H1 (cell line): ENCODE results near the gene RNU6-9. TPM values are rescaled to one million over a fixed set of nuclear protein-coding genes. Genes with fewer than 3 reads are reported as not detected.

Experiments used
- CTCF ChIA-PET: fragments of 300-600 bp; sonication (Branson Sonifier 250); formaldehyde crosslinking; loops from one replicate; lab custom pipeline; 2021; ENCODE audit not compliant: partially characterized antibody; lab: Charles Lee
- POLR2A ChIA-PET: fragments of 300-600 bp; sonication (Branson Sonifier 250); formaldehyde crosslinking; loops from one replicate; lab custom pipeline; 2021; ENCODE audit warnings: inconsistent platforms; ENCODE audit not compliant: partially characterized antibody; lab: Charles Lee
- DNase-seq, 2 experiments: peaks; one replicate each; pipeline versions ENCODE4 v3.0.0 to v3.0.0-alpha.2; 2010 to 2022; ENCODE audit warnings: low spot score in 2 of 2, low read depth in 1 of 2, mixed read lengths in 1 of 2
- FAIRE-seq: peaks from 2 replicates; lab custom pipeline; 2011; peaks lifted over from hg19 to GRCh38; lab: Jason Lieb, UNC
- H2AFZ ChIP-seq: 2 replicates; pipeline ENCODE4 v1.8.1; 2012; ENCODE audit warnings: low read length, inconsistent platforms
- H2AK5ac ChIP-seq: 2 replicates; pipeline ENCODE4 v1.6.1; 2013; ENCODE audit warnings: low read depth, low read length
- H2BK120ac ChIP-seq: replicated peaks from 2 replicates; pipeline ENCODE3; 2013; ENCODE audit warnings: low read depth, low read length, inconsistent platforms
- H2BK12ac ChIP-seq: 2 replicates; pipeline ENCODE4 v1.6.1; 2013; ENCODE audit warnings: low read depth, low read length
- H2BK15ac ChIP-seq: 2 replicates; pipeline ENCODE4 v1.6.1; 2013; ENCODE audit warnings: low read length
- H2BK20ac ChIP-seq: 2 replicates; pipeline ENCODE4 v1.6.1; 2013; ENCODE audit warnings: low read length
- H2BK5ac ChIP-seq: 2 replicates; pipeline ENCODE4 v1.6.1; 2013; ENCODE audit warnings: low read depth, low read length
- H3K14ac ChIP-seq: 2 replicates; pipeline ENCODE4 v1.6.1; 2013; ENCODE audit warnings: inconsistent platforms; ENCODE audit not compliant: insufficient read length
- H3K18ac ChIP-seq: 2 replicates; pipeline ENCODE4 v1.6.1; 2013; ENCODE audit warnings: low read length; ENCODE audit errors: extremely low read depth
- H3K23ac ChIP-seq: 2 replicates; pipeline ENCODE4 v1.6.1; 2013; ENCODE audit warnings: inconsistent platforms; ENCODE audit not compliant: insufficient read length
- H3K23me2 ChIP-seq: 2 replicates; pipeline ENCODE4 v1.6.1; 2013; ENCODE audit warnings: low read depth, low read length
- H3K27ac ChIP-seq: 2 replicates; pipeline ENCODE4 v1.6.1; 2011; ENCODE audit warnings: low read depth, low read length, inconsistent platforms
- H3K27me3 ChIP-seq, 4 experiments: replicated peaks in 1 of 4; 1 replicate in 1 of 4; 2 replicates in 3 of 4; pipeline versions ENCODE4 v1.6.1 to v1.8.1; 2011 to 2013; ENCODE audit warnings: low read length in 3 of 4, mild to moderate bottlenecking in 3 of 4, inconsistent platforms in 2 of 4, mixed read lengths in 2 of 4, moderate library complexity in 1 of 4; ENCODE audit not compliant: control insufficient read depth in 3 of 4, insufficient read depth in 3 of 4; ENCODE audit errors: extremely low read depth in 1 of 4
- H3K36me3 ChIP-seq, 4 experiments: 2 replicates each; pipeline versions ENCODE4 v1.6.1 to v1.8.1; 2011 to 2013; ENCODE audit warnings: mild to moderate bottlenecking in 4 of 4, low read length in 3 of 4, moderate library complexity in 2 of 4, control low read depth in 1 of 4, inconsistent platforms in 1 of 4; ENCODE audit not compliant: insufficient read depth in 4 of 4, control insufficient read depth in 2 of 4
- H3K4ac ChIP-seq: replicated peaks from 2 replicates; pipeline ENCODE3; 2013; ENCODE audit warnings: low read length, low read depth, mixed read lengths, inconsistent platforms; ENCODE audit not compliant: insufficient read length
- H3K4me1 ChIP-seq, 4 experiments: replicated peaks in 1 of 4; 1 replicate in 1 of 4; 2 replicates in 3 of 4; pipeline versions ENCODE4 v1.6.1 to v1.8.1; 2011 to 2013; ENCODE audit warnings: low read length in 3 of 4, inconsistent platforms in 2 of 4, mixed read lengths in 1 of 4; ENCODE audit not compliant: insufficient read depth in 4 of 4, control insufficient read depth in 3 of 4
- H3K4me2 ChIP-seq, 2 experiments: 2 replicates each; pipeline versions ENCODE4 v1.6.1 to v1.8.1; 2011 to 2013; ENCODE audit warnings: low read depth in 2 of 2, low read length in 2 of 2, control low read depth in 1 of 2, inconsistent platforms in 1 of 2, mild to moderate bottlenecking in 1 of 2; ENCODE audit not compliant: insufficient read depth in 1 of 2
- H3K4me3 ChIP-seq, 4 experiments: fragments of 200-600, 300-600 bp in 1 of 4; sonication (generic), shearing (Covaris generic), sonication (Bioruptor Twin) in 1 of 4; 2 replicates each; pipeline versions ENCODE4 v1.5.1 to v1.8.1; 2011 to 2016; ENCODE audit warnings: low read length in 4 of 4, low read depth in 3 of 4, control low read depth in 2 of 4, inconsistent platforms in 2 of 4, mild to moderate bottlenecking in 2 of 4, mixed read lengths in 1 of 4, moderate library complexity in 1 of 4; ENCODE audit not compliant: insufficient read depth in 2 of 4; ENCODE audit errors: extremely low read depth in 1 of 4
- H3K56ac ChIP-seq: replicated peaks from 2 replicates; pipeline ENCODE3; 2013; ENCODE audit warnings: low read depth, mild to moderate bottlenecking, mixed read lengths, low read length, inconsistent platforms; ENCODE audit not compliant: insufficient read length
- H3K79me1 ChIP-seq: 2 replicates; pipeline ENCODE4 v1.6.1; 2013; ENCODE audit warnings: low read depth, low read length, control low read depth
- H3K79me2 ChIP-seq, 2 experiments: 2 replicates each; pipeline versions ENCODE4 v1.6.1 to v1.8.1; 2012 to 2013; ENCODE audit warnings: low read length in 2 of 2, mild to moderate bottlenecking in 2 of 2, inconsistent platforms in 1 of 2; ENCODE audit not compliant: insufficient read depth in 2 of 2, control insufficient read depth in 1 of 2
- H3K9ac ChIP-seq, 4 experiments: replicated peaks in 1 of 4; 1 replicate in 1 of 4; 2 replicates in 3 of 4; pipeline versions ENCODE4 v1.6.1 to v1.8.1; 2011 to 2013; ENCODE audit warnings: low read depth in 3 of 4, low read length in 3 of 4, control low read depth in 2 of 4, mild to moderate bottlenecking in 2 of 4, moderate library complexity in 2 of 4, inconsistent platforms in 1 of 4; ENCODE audit errors: extremely low read depth in 1 of 4
- H3K9me3 ChIP-seq, 2 experiments: 2 replicates each; pipeline versions ENCODE4 v1.6.1 to v1.8.1; 2012 to 2013; ENCODE audit warnings: mild to moderate bottlenecking in 2 of 2, moderate library complexity in 2 of 2, control low read depth in 1 of 2, inconsistent platforms in 1 of 2, low read depth in 1 of 2, low read length in 1 of 2, mixed read lengths in 1 of 2; ENCODE audit not compliant: insufficient read depth in 2 of 2
- H4K20me1 ChIP-seq, 2 experiments: replicated peaks in 1 of 2; 2 replicates each; pipeline versions ENCODE3 to v1.8.1; 2011 to 2013; ENCODE audit warnings: inconsistent platforms in 2 of 2, low read length in 2 of 2, mild to moderate bottlenecking in 1 of 2; ENCODE audit not compliant: insufficient read depth in 2 of 2, control insufficient read depth in 1 of 2
- H4K5ac ChIP-seq: 2 replicates; pipeline ENCODE4 v1.6.1; 2013; ENCODE audit warnings: low read length, low read depth, mixed read lengths, inconsistent platforms; ENCODE audit not compliant: insufficient read length
- H4K8ac ChIP-seq: 2 replicates; pipeline ENCODE4 v1.8.0; 2013; ENCODE audit warnings: mild to moderate bottlenecking, moderate library complexity, low read length, inconsistent platforms; ENCODE audit not compliant: insufficient read depth; ENCODE audit errors: extremely low read depth
- H4K91ac ChIP-seq: replicated peaks from 2 replicates; pipeline ENCODE3; 2013; ENCODE audit warnings: low read length, mixed read lengths, inconsistent platforms; ENCODE audit not compliant: insufficient read length
- BACH1 ChIP-seq: IDR thresholded peaks from 2 replicates; pipeline ENCODE4 v1.6.1; 2012; ENCODE audit warnings: low read length, improper control_type of control experiment
- CHD1 ChIP-seq: IDR thresholded peaks from 2 replicates; pipeline ENCODE4 v1.6.1; 2012; ENCODE audit warnings: low read depth, low read length, improper control_type of control experiment
- CHD2 ChIP-seq: IDR thresholded peaks from 2 replicates; pipeline ENCODE4 v1.6.1; 2012; ENCODE audit warnings: low read length, improper control_type of control experiment
- CREB1 ChIP-seq: IDR thresholded peaks from 2 replicates; pipeline ENCODE4 v1.6.1; 2012; ENCODE audit warnings: inconsistent platforms
- JUN ChIP-seq: IDR thresholded peaks from 2 replicates; pipeline ENCODE4 v1.6.1; 2011; ENCODE audit warnings: low read depth, mild to moderate bottlenecking, improper control_type of control experiment, low read length
- RAD21 ChIP-seq, 2 experiments: IDR thresholded peaks in 1 of 2; conservative IDR thresholded peaks in 1 of 2; 2 replicates each; pipeline ENCODE4 v1.6.1; 2011; ENCODE audit warnings: low read depth in 2 of 2, low read length in 2 of 2, improper control_type of control experiment in 1 of 2, inconsistent platforms in 1 of 2, mild to moderate bottlenecking in 1 of 2, moderate library complexity in 1 of 2
- RFX5 ChIP-seq: IDR thresholded peaks from 2 replicates; pipeline ENCODE4 v1.6.1; 2011; ENCODE audit warnings: low read depth, low read length, improper control_type of control experiment, borderline replicate concordance
- SIN3A ChIP-seq, 2 experiments: IDR thresholded peaks in 1 of 2; conservative IDR thresholded peaks in 1 of 2; 2 replicates each; pipeline ENCODE4 v1.6.1; 2011 to 2012; ENCODE audit warnings: low read length in 2 of 2, improper control_type of control experiment in 1 of 2, low read depth in 1 of 2, mild to moderate bottlenecking in 1 of 2
- SP2 ChIP-seq: IDR thresholded peaks from 2 replicates; pipeline ENCODE4 v1.6.1; 2012; ENCODE audit warnings: mild to moderate bottlenecking, low read length, inconsistent platforms
- SUZ12 ChIP-seq: fragments of 200-600 bp; sonication (generic); IDR thresholded peaks from 2 replicates; pipeline ENCODE4 v1.6.1; 2012; ENCODE audit warnings: mild to moderate bottlenecking, inconsistent platforms, low read length, moderate library complexity, mixed read lengths
- TAF1 ChIP-seq: IDR thresholded peaks from 2 replicates; pipeline ENCODE4 v1.6.1; 2011; ENCODE audit warnings: mild to moderate bottlenecking, low read depth, low read length
- TAF7 ChIP-seq: optimal IDR thresholded peaks from 2 replicates; pipeline ENCODE3; 2011; ENCODE audit warnings: low read depth, mild to moderate bottlenecking, inconsistent platforms, low read length, moderate library complexity, borderline replicate concordance
- TBP ChIP-seq: IDR thresholded peaks from 2 replicates; pipeline ENCODE4 v1.6.1; 2011; ENCODE audit warnings: low read depth, low read length, improper control_type of control experiment
- TEAD4 ChIP-seq: IDR thresholded peaks from 2 replicates; pipeline ENCODE4 v1.6.1; 2012; ENCODE audit warnings: low read depth, low read length, inconsistent platforms, mixed read lengths
- YY1 ChIP-seq: IDR thresholded peaks from 2 replicates; pipeline ENCODE4 v1.6.1; 2011; ENCODE audit warnings: low read depth, mild to moderate bottlenecking, low read length
- WGBS, 2 experiments: shearing (Covaris generic) in 1 of 2; methylation state at CpG; one replicate each; pipeline versions ENCODE4 v1.1.6 to v1.1.7; 2013 to 2015; ENCODE audit warnings: low lambda C conversion rate in 2 of 2, mixed read lengths in 2 of 2, inconsistent platforms in 1 of 2, low coverage in 1 of 2, missing lambda C conversion rate in 1 of 2; ENCODE audit not compliant: insufficient replicate concordance in 2 of 2, insufficient coverage in 1 of 2, insufficient read length in 1 of 2; ENCODE audit errors: extremely low coverage in 1 of 2, missing lambda C conversion rate in 1 of 2; 5-methylcytosine and 5-hydroxymethylcytosine counted together
- polyA plus RNA-seq, 7 experiments: library from polyadenylated mRNA; depleted of rRNA in 3 of 7; stranded (reverse) in 5 of 7; unstranded in 2 of 7; fragments of >200 nt in 5 of 7; fragments of 200-250 nt in 2 of 7; gene quantifications; 1 replicate in 5 of 7; 2 replicates in 1 of 7; 4 replicates in 1 of 7; pipeline versions ENCODE4 v1.2.1 to v1.2.3, GENCODE V29; 2011 to 2013; ENCODE audit warnings: missing spikeins in 2 of 7, mixed read lengths in 2 of 7
- total RNA-seq: library from RNA; stranded (reverse); fragmentation: NEBNext Ultra II Directional; extraction: Animal tissue kit (Norgen Biotek cat#: 25700); gene quantifications from 2 replicates; pipeline ENCODE4 v1.2.1, GENCODE V29; 2021

Gene RNU6-9
- total and polyA plus RNA-seq, 2 of the 8 experiments (the other 6 are each of a cell fraction or from before 2014, with no cell fraction given), result not detected

- Histone ChIP-seq H3K23me2 (no peaks in the 10 kb centered on the region), H3K9ac (no peak overlapping the region), H4K20me1 (peaks cover 7 to 41% of the 10 kb centered on the region in 2 experiments), H3K4me2 (no peak overlapping the region), H3K56ac (no peak overlapping the region), H2AK5ac (no peak overlapping the region), H3K79me1 (peaks cover 16% of the 10 kb centered on the region), H2BK20ac (no peak overlapping the region), H3K79me2 (peaks cover 5 to 63% of the 10 kb centered on the region in 2 experiments), H2AFZ (no peak overlapping the region), H3K14ac (no peak overlapping the region), H2BK15ac (no peak overlapping the region), H3K27ac (no peak overlapping the region), H2BK5ac (no peak overlapping the region), H3K18ac (no peak overlapping the region), H3K23ac (no peak overlapping the region), H3K4ac (no peak overlapping the region), H2BK120ac (no peak overlapping the region), H3K27me3 (no peaks in the 10 kb centered on the region), H4K91ac (no peak overlapping the region), H2BK12ac (no peak overlapping the region), H3K36me3 (peaks cover 3 to 12% (median 5%) of the 10 kb centered on the region in 4 experiments; a peak in 7 of 8 replicates), H4K8ac (no peak overlapping the region), H4K5ac (no peak overlapping the region), H3K4me3 (no peak overlapping the region), H3K4me1 (no peaks in the 10 kb centered on the region), H3K9me3 (no peaks in the 10 kb centered on the region)
- DNase-seq (no peak), FAIRE-seq (no peak)
- WGBS, 2 experiments, result 96% methylated on average over 7 of the region's 7 CpGs; no CpG with 5 or more reads in 1 of the 2 experiments
- ChIA-PET CTCF (interaction anchor here (0.6 to 2.5 kb wide), 5 partner anchors 9 to 1973 kb away, joined by 3 to 15 read pairs (median 4); partner anchors contain the start of gene WDR18), POLR2A (interaction anchor here (1.1 to 2.9 kb wide), 4 partner anchors 8 to 45 kb away, joined by 3 to 8 read pairs (median 4); partner anchors contain the start of gene WDR18)
- TF ChIP-seq JUN, result no peak
- TF ChIP-seq SIN3A (conservative IDR thresholded peaks at IDR 0.05 in 1 of 2, IDR thresholded peaks at IDR 0.05 in 1 of 2; ENCODE audit: low read depth in 1 of 2, low read length in 2 of 2), result no peak
- TF ChIP-seq RAD21 (IDR thresholded peaks at IDR 0.05 in 1 of 2, conservative IDR thresholded peaks at IDR 0.05 in 1 of 2; ENCODE audit: low read depth in 2 of 2, low read length in 2 of 2), result no peak
- no peak for TF ChIP-seq RFX5
- no peak for TF ChIP-seq CHD1
- TF ChIP-seq CHD2, result no peak
- no peak for TF ChIP-seq CREB1
- TF ChIP-seq SUZ12, result no peak
- TF ChIP-seq TAF1, result no peak
- TF ChIP-seq YY1, result no peak
- TF ChIP-seq BACH1, result no peak
- no peak for TF ChIP-seq TBP
- TF ChIP-seq SP2, result no peak
- TF ChIP-seq TEAD4, result no peak
- TF ChIP-seq TAF7, result no peak
Measured at GRCh38 chr19:939922-940321, 46.6 kb downstream of the RNU6-9 start.
